ENCODE results near the gene SNX22.

The SNX22 gene

DNA sequence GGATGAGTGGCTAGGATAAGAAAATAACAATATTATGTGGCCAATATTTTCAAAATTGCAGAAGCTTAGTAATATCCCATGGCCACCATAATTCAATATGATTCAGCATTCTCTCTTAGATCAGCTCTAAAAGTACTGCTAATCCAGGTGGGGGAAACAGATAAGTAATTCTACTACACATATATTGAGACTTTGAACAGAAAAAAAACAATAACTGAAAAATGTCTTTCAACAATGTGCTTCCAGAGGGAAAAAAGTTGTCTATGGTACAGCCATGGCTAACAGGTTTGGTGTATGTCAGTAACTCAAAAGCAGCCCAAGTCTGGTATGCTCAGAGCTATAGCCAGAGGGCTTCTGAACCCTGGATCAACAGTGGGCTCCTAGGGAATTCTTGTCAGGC is 53.7 kb downstream of the SNX22 start:
- no peak for DNase-seq (ENCODE audit: low spot score)
- TF ChIP-seq, protein P1, sequence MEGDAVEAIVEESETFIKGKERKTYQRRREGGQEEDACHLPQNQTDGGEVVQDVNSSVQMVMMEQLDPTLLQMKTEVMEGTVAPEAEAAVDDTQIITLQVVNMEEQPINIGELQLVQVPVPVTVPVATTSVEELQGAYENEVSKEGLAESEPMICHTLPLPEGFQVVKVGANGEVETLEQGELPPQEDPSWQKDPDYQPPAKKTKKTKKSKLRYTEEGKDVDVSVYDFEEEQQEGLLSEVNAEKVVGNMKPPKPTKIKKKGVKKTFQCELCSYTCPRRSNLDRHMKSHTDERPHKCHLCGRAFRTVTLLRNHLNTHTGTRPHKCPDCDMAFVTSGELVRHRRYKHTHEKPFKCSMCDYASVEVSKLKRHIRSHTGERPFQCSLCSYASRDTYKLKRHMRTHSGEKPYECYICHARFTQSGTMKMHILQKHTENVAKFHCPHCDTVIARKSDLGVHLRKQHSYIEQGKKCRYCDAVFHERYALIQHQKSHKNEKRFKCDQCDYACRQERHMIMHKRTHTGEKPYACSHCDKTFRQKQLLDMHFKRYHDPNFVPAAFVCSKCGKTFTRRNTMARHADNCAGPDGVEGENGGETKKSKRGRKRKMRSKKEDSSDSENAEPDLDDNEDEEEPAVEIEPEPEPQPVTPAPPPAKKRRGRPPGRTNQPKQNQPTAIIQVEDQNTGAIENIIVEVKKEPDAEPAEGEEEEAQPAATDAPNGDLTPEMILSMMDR (IDR thresholded peaks at IDR 0.05; ENCODE audit: extremely low read depth, insufficient read depth, missing control alignments), result no peak
- in situ Hi-C loops (cut with MboI; ENCODE audit: low pct_unique_long_range_greater_than_20kb, low sequenced_read_pairs, unreplicated experiment), result loop anchor here (25.0 kb wide), 1 partner anchor 457 kb away; no protein-coding TSS in a partner anchor
